ENCODE data around the gene PMEPA1.

Gene PMEPA1

GRCh38 chr20:57600320-57601210 lies 109.2 kb downstream of the PMEPA1 start:
- DNase-seq = no peak

- no peak for DNase-seq
These were observed 111.3 kb downstream of the PMEPA1 start for GRCh38 chr20:57598491-57598890.

Data from retina (tissue), 1 donor.